HG03175 (cell line): ENCODE measurements around the gene F13A1.

Experiments used
- ATAC-seq: cut with Tn5 transposase; IDR thresholded peaks from one replicate; pipeline ENCODE4 v1.9.1; 2021; ENCODE audit warnings: mild to moderate bottlenecking, moderate library complexity; ENCODE audit not compliant: unreplicated experiment

Gene F13A1

GRCh38 chr6:6121943-6122342 lies 198.5 kb downstream of the F13A1 start:
- no peak for ATAC-seq

DNA sequence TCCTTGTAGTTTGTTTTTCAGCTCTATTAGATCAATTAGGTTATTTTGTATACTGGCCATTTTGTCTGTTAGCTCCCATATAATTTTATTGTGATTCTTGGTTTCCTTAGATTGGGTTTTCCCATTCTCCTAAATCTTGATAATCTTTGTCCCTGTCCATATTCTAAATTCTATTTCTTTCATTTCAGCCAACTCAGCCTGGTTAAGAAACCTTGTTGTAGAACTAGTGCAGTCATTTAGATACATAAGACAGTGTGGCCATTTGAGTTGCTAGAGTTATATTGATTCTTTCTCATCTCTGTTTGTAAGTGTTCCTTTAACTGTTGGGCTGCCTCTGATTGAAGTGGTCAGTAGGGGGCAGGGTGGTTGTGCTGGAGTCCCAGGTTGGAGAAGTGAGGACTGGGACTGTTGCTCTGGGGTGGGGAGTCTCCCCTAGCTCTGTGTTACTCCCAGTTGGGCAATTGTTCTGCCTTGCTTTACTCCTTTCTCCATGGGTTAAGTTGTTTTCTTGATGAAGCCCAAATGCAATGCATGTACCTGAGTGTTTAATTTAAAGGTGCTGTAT lies 214.9 kb downstream of the F13A1 start:
- no peak for ATAC-seq
